C1 segment of cervical spinal cord (tissue), 14 donors: ENCODE data around the gene SREBF1.

Source experiments
- DNase-seq, 14 donors: peaks; one replicate each; lab custom pipeline; 2025; lab: John Stamatoyannopoulos, UW

The SREBF1 gene

GRCh38 chr17:17783116-17783824, 53.5 kb downstream of the SREBF1 start:
- DNase-seq: peak in 10 of 14 donors; percentile 44 to 76 (median 60)

GRCh38 chr17:17782523-17783115, 54.2 kb downstream of the SREBF1 start:
- peak in 7 of 14 donors; percentile 51 to 77 (median 67) for DNase-seq

GRCh38 chr17:17781591-17782496, 54.9 kb downstream of the SREBF1 start:
- DNase-seq: peak in 12 of 14 donors; percentile 46 to 91 (median 73)

- DNase-seq: peak in 7 of 14 donors; percentile 17 to 69 (median 46)
Measured at GRCh38 chr17:17780922-17781590, 55.7 kb downstream of the SREBF1 start.

- DNase-seq: peak in 2 of 14 donors; percentile 45 to 49
Measured at GRCh38 chr17:17779015-17779611, 57.7 kb downstream of the SREBF1 start.

- DNase-seq: peak in 6 of 14 donors; percentile 22 to 51 (median 30)
Measured at GRCh38 chr17:17778308-17779014, 58.3 kb downstream of the SREBF1 start.

GRCh38 chr17:17776889-17777288, 59.9 kb downstream of the SREBF1 start:
- DNase-seq: no peak

GRCh38 chr17:17774009-17774881, 62.5 kb downstream of the SREBF1 start:
- DNase-seq: peak in 3 of 14 donors; percentile 22 to 33 (median 24)

GRCh38 chr17:17772231-17772630, 64.6 kb downstream of the SREBF1 start:
- DNase-seq: no peak

GRCh38 chr17:17771498-17772201, 65.1 kb downstream of the SREBF1 start:
- no peak for DNase-seq

GRCh38 chr17:17770632-17771044, 66.1 kb downstream of the SREBF1 start:
- no peak for DNase-seq

GRCh38 chr17:17769869-17770631, 66.7 kb downstream of the SREBF1 start:
- peak in 1 of 14 donors; percentile 16 for DNase-seq

GRCh38 chr17:17768424-17769088, 68.2 kb downstream of the SREBF1 start:
- peak in 1 of 14 donors; percentile 25 for DNase-seq

- no peak for DNase-seq
Measured at GRCh38 chr17:17767887-17768418, 68.8 kb downstream of the SREBF1 start.

GRCh38 chr17:17767154-17767869, 69.5 kb downstream of the SREBF1 start:
- no peak for DNase-seq

- DNase-seq: no peak
Measured at GRCh38 chr17:17766744-17767120, 70.1 kb downstream of the SREBF1 start.
